GM12891 (cell line): ENCODE data around the gene F8A3. TPM values are rescaled to one million over a fixed set of nuclear protein-coding genes. Genes with fewer than 3 reads are reported as not detected.
A peak's percentile ranks its signal among the peaks of the same experiment; 100 is the strongest.
"Not testable (repeated sequence)": the region's sequence is repeated elsewhere in the genome, so short reads cannot be mapped to it uniquely, and the experiment has no call there.

ENCODE experiments used
- DNase-seq: peaks from one replicate; pipeline ENCODE4 v3.0.0; 2011; ENCODE audit warnings: low spot score; ENCODE audit not compliant: insufficient read length
- FAIRE-seq: peaks from 2 replicates; lab custom pipeline; 2011; peaks lifted over from hg19 to GRCh38; lab: Jason Lieb, UNC
- PAX5 ChIP-seq: IDR thresholded peaks from 2 replicates; pipeline ENCODE4 v1.6.1; 2011; ENCODE audit warnings: low read length, moderate library complexity, mild to moderate bottlenecking; ENCODE audit not compliant: insufficient read depth, severe bottlenecking
- POLR2A ChIP-seq: IDR thresholded peaks from 2 replicates; pipeline ENCODE4 v1.6.1; 2011; ENCODE audit warnings: low read depth, low read length, control low read depth
- POLR2AphosphoS5 ChIP-seq: IDR thresholded peaks from 2 replicates; pipeline ENCODE4 v1.6.1; 2011; ENCODE audit warnings: low read depth, low read length, control low read depth
- POU2F2 ChIP-seq: IDR thresholded peaks from 2 replicates; pipeline ENCODE4 v1.6.1; 2011; ENCODE audit warnings: low read depth, mild to moderate bottlenecking, control low read depth, low read length, moderate library complexity
- SPI1 ChIP-seq: IDR thresholded peaks from 2 replicates; pipeline ENCODE4 v1.6.1; 2011; ENCODE audit warnings: low read depth, low read length, control low read depth
- TAF1 ChIP-seq: IDR thresholded peaks from 2 replicates; pipeline ENCODE4 v1.6.1; 2011; ENCODE audit warnings: low read depth, low read length, control low read depth
- polyA plus RNA-seq: library from polyadenylated mRNA; unstranded; fragments of >200 nt; gene quantifications from one replicate; pipeline ENCODE4 v1.2.1, GENCODE V29; 2012; ENCODE audit warnings: low read depth, missing spikeins, inconsistent platforms; ENCODE audit not compliant: missing spikeins

The F8A3 gene
- polyA plus RNA-seq = not detected

- DNase-seq, FAIRE-seq: not testable (repeated sequence)
Observed at GRCh38 chrX:155458471-155458870, at the start of gene F8A3. Gene F8A3, minus strand, starts transcription at chrX:155458620. Its CDS starts 20 bp downstream, at chrX:155458600.

GRCh38 chrX:155505296-155505695 is 46.9 kb upstream of the F8A3 start:
- TF ChIP-seq POU2F2 (no peak), SPI1 (no peak), POLR2A (no peak), PAX5 (no peak), TAF1 (no peak)
- no peak for FAIRE-seq
- DNase-seq = no peak

- DNase-seq, FAIRE-seq: not testable (repeated sequence)
Observed at GRCh38 chrX:155495134-155495533, 36.7 kb upstream of the F8A3 start.

- not testable (repeated sequence) for DNase-seq, FAIRE-seq
Observed at GRCh38 chrX:155491421-155491820, 33.0 kb upstream of the F8A3 start.

- FAIRE-seq = peak; percentile 16
- not testable (repeated sequence) for DNase-seq
Observed at GRCh38 chrX:155477136-155477535, 18.7 kb upstream of the F8A3 start.

- not testable (repeated sequence) for DNase-seq
- FAIRE-seq = peak; percentile 89
Observed at GRCh38 chrX:155466269-155466938, 8.0 kb upstream of the F8A3 start.

GRCh38 chrX:155460501-155460900 is 2.1 kb upstream of the F8A3 start:
- DNase-seq, FAIRE-seq: not testable (repeated sequence)

GRCh38 chrX:155457761-155458447 is 516 bp downstream of the F8A3 start:
- not testable (repeated sequence) for DNase-seq, FAIRE-seq

- TF ChIP-seq POLR2A (no peak), PAX5 (no peak), TAF1 (no peak), POLR2AphosphoS5 (no peak), SPI1 (no peak), POU2F2 (no peak)
- DNase-seq (no peak), FAIRE-seq (no peak)
Observed at GRCh38 chrX:155441097-155441496, 17.3 kb downstream of the F8A3 start.

- FAIRE-seq (no peak), DNase-seq (no peak)
- TF ChIP-seq TAF1 = no peak
- TF ChIP-seq POLR2A = no peak
- TF ChIP-seq SPI1 = no peak
- no peak for TF ChIP-seq POLR2AphosphoS5
- TF ChIP-seq PAX5 = no peak
- no peak for TF ChIP-seq POU2F2
Observed at GRCh38 chrX:155435744-155436112, 22.7 kb downstream of the F8A3 start.

- TF ChIP-seq TAF1 (no peak), POU2F2 (no peak), PAX5 (no peak), SPI1 (no peak), POLR2A (no peak), POLR2AphosphoS5 (no peak)
- no peak for FAIRE-seq
- no peak for DNase-seq
Observed at GRCh38 chrX:155434906-155435743, 23.3 kb downstream of the F8A3 start.

GRCh38 chrX:155417769-155418168 is 40.7 kb downstream of the F8A3 start:
- DNase-seq (no peak), FAIRE-seq (no peak)
- TF ChIP-seq SPI1 (no peak), POLR2A (no peak), TAF1 (no peak)
